ENCODE results near the gene TINAGL1. TPM values are rescaled to one million over a fixed set of nuclear protein-coding genes. Genes with fewer than 3 reads are reported as not detected.

The TINAGL1 gene
- total and polyA plus RNA-seq, 2 of the 13 experiments (the other 11 are each of a cell fraction or from before 2014, with no cell fraction given): 24.7 to 76.8 TPM

GRCh38 chr1:31572323-31573104, 3.8 kb upstream of the TINAGL1 start (continued):
- TF ChIP-seq ZNF121 (CRISPR knock-in tag; IDR thresholded peaks at IDR 0.05) (no peak), PCBP2 (optimal IDR thresholded peaks at IDR 0.05; ENCODE audit: low read depth, low read length, poor library complexity, severe bottlenecking) (no peak), HNRNPLL (IDR thresholded peaks at IDR 0.05; ENCODE audit: low read depth, low read length, poor library complexity, severe bottlenecking) (no peak), MED1 (CRISPR knock-in tag; IDR thresholded peaks at IDR 0.05) (peak; percentile 58), TAF1 (CRISPR knock-in tag; IDR thresholded peaks at IDR 0.05) (no peak), MYNN (CRISPR knock-in tag; IDR thresholded peaks at IDR 0.05; ENCODE audit: low read depth) (no peak), ARNTL (CRISPR knock-in tag; IDR thresholded peaks at IDR 0.05) (no peak), ZNF274 (CRISPR knock-in tag; IDR thresholded peaks at IDR 0.05) (no peak), ZSCAN9 (CRISPR knock-in tag; IDR thresholded peaks at IDR 0.05; ENCODE audit: borderline replicate concordance) (no peak), SMARCE1 (IDR thresholded peaks at IDR 0.05; ENCODE audit: borderline replicate concordance) (no peak)
- TF ChIP-seq, protein P1, sequence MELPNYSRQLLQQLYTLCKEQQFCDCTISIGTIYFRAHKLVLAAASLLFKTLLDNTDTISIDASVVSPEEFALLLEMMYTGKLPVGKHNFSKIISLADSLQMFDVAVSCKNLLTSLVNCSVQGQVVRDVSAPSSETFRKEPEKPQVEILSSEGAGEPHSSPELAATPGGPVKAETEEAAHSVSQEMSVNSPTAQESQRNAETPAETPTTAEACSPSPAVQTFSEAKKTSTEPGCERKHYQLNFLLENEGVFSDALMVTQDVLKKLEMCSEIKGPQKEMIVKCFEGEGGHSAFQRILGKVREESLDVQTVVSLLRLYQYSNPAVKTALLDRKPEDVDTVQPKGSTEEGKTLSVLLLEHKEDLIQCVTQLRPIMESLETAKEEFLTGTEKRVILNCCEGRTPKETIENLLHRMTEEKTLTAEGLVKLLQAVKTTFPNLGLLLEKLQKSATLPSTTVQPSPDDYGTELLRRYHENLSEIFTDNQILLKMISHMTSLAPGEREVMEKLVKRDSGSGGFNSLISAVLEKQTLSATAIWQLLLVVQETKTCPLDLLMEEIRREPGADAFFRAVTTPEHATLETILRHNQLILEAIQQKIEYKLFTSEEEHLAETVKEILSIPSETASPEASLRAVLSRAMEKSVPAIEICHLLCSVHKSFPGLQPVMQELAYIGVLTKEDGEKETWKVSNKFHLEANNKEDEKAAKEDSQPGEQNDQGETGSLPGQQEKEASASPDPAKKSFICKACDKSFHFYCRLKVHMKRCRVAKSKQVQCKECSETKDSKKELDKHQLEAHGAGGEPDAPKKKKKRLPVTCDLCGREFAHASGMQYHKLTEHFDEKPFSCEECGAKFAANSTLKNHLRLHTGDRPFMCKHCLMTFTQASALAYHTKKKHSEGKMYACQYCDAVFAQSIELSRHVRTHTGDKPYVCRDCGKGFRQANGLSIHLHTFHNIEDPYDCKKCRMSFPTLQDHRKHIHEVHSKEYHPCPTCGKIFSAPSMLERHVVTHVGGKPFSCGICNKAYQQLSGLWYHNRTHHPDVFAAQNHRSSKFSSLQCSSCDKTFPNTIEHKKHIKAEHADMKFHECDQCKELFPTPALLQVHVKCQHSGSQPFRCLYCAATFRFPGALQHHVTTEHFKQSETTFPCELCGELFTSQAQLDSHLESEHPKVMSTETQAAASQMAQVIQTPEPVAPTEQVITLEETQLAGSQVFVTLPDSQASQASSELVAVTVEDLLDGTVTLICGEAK (IDR thresholded peaks at IDR 0.05): no peak
- TF ChIP-seq, protein P1 (CRISPR knock-in tag; IDR thresholded peaks at IDR 0.05): no peak
- TF ChIP-seq, protein P2, sequence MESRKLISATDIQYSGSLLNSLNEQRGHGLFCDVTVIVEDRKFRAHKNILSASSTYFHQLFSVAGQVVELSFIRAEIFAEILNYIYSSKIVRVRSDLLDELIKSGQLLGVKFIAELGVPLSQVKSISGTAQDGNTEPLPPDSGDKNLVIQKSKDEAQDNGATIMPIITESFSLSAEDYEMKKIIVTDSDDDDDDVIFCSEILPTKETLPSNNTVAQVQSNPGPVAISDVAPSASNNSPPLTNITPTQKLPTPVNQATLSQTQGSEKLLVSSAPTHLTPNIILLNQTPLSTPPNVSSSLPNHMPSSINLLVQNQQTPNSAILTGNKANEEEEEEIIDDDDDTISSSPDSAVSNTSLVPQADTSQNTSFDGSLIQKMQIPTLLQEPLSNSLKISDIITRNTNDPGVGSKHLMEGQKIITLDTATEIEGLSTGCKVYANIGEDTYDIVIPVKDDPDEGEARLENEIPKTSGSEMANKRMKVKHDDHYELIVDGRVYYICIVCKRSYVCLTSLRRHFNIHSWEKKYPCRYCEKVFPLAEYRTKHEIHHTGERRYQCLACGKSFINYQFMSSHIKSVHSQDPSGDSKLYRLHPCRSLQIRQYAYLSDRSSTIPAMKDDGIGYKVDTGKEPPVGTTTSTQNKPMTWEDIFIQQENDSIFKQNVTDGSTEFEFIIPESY (CRISPR knock-in tag; IDR thresholded peaks at IDR 0.05): no peak
- TF ChIP-seq, protein P3, sequence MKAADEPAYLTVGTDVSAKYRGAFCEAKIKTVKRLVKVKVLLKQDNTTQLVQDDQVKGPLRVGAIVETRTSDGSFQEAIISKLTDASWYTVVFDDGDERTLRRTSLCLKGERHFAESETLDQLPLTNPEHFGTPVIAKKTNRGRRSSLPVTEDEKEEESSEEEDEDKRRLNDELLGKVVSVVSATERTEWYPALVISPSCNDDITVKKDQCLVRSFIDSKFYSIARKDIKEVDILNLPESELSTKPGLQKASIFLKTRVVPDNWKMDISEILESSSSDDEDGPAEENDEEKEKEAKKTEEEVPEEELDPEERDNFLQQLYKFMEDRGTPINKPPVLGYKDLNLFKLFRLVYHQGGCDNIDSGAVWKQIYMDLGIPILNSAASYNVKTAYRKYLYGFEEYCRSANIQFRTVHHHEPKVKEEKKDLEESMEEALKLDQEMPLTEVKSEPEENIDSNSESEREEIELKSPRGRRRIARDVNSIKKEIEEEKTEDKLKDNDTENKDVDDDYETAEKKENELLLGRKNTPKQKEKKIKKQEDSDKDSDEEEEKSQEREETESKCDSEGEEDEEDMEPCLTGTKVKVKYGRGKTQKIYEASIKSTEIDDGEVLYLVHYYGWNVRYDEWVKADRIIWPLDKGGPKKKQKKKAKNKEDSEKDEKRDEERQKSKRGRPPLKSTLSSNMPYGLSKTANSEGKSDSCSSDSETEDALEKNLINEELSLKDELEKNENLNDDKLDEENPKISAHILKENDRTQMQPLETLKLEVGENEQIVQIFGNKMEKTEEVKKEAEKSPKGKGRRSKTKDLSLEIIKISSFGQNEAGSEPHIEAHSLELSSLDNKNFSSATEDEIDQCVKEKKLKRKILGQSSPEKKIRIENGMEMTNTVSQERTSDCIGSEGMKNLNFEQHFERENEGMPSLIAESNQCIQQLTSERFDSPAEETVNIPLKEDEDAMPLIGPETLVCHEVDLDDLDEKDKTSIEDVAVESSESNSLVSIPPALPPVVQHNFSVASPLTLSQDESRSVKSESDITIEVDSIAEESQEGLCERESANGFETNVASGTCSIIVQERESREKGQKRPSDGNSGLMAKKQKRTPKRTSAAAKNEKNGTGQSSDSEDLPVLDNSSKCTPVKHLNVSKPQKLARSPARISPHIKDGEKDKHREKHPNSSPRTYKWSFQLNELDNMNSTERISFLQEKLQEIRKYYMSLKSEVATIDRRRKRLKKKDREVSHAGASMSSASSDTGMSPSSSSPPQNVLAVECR (CRISPR knock-in tag; IDR thresholded peaks at IDR 0.05; ENCODE audit: borderline replicate concordance): peak; percentile 78

All from HepG2 (cell line).